Rectal smooth muscle tissue (tissue), 1 donor: ENCODE results near the gene UBE4B.
"Not testable (repeated sequence)": the region's sequence is repeated elsewhere in the genome, so short reads cannot be mapped to it uniquely, and the experiment has no call there.

Experiments used
- H3K27ac ChIP-seq: one replicate; pipeline ENCODE4 v1.7.0; 2013; ENCODE audit warnings: low read depth, low read length, inconsistent platforms
- H3K27me3 ChIP-seq: one replicate; pipeline ENCODE4 v1.7.0; 2013; ENCODE audit warnings: low read length; ENCODE audit not compliant: control insufficient read depth, insufficient read depth
- H3K36me3 ChIP-seq: one replicate; pipeline ENCODE4 v1.7.0; 2013; ENCODE audit warnings: low read length; ENCODE audit not compliant: control insufficient read depth, insufficient read depth
- H3K4me1 ChIP-seq: one replicate; pipeline ENCODE4 v1.7.0; 2013; ENCODE audit warnings: low read length; ENCODE audit not compliant: control insufficient read depth, insufficient read depth
- H3K4me3 ChIP-seq: one replicate; pipeline ENCODE4 v1.7.0; 2013; ENCODE audit warnings: low read length
- H3K9ac ChIP-seq: one replicate; pipeline ENCODE4 v1.7.0; 2013; ENCODE audit warnings: low read length

UBE4B gene

DNA sequence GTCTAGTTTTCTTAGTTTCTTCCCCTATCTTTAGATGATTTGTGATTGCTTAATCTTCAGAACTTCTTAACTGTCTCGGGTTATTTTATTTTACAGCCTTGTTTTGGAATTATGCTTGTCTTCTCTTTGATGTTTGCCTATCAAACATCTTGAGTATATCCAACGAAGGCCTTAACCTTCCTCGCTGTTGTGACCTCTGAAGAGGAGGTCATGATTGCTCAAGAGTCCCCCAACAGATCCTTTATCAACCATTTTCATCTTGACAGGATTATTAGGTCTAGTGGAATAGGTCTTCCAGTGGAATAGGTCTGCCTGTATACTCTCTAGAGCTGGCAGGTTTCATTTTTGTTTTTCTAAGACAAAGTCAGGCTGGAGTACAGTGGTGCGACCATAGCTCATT is 45.7 kb downstream of the UBE4B start:
- Histone ChIP-seq H3K27ac (no peak overlapping the region), H3K36me3 (peaks cover 2% of the 10 kb centered on the region), H3K27me3 (no peaks in the 10 kb centered on the region), H3K4me1 (peaks cover 11% of the 10 kb centered on the region), H3K9ac (no peak overlapping the region), H3K4me3 (no peak overlapping the region)

DNA sequence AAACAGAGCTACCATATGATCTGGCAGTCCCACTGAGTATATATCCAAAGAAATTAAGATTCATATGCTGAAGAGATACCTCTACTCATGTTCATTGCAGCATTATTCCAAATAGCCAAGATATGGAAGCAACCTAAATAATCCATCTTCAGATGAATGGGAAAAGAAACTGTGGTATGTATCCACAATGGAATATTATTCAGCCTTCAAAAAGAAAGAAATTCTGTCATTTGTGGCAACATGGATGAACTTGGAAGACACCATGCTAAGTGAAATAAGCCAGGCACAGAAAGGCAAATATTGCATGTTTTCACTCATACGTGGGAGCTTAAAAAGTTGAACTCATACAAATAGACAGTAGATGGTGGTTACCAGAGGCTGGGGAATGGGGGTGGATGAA is 47.8 kb downstream of the UBE4B start:
- Histone ChIP-seq H3K4me3 (no peak overlapping the region), H3K4me1 (no peaks in the 10 kb centered on the region), H3K36me3 (peaks cover 2% of the 10 kb centered on the region), H3K9ac (no peak overlapping the region), H3K27me3 (no peaks in the 10 kb centered on the region), H3K27ac (no peak overlapping the region)

DNA sequence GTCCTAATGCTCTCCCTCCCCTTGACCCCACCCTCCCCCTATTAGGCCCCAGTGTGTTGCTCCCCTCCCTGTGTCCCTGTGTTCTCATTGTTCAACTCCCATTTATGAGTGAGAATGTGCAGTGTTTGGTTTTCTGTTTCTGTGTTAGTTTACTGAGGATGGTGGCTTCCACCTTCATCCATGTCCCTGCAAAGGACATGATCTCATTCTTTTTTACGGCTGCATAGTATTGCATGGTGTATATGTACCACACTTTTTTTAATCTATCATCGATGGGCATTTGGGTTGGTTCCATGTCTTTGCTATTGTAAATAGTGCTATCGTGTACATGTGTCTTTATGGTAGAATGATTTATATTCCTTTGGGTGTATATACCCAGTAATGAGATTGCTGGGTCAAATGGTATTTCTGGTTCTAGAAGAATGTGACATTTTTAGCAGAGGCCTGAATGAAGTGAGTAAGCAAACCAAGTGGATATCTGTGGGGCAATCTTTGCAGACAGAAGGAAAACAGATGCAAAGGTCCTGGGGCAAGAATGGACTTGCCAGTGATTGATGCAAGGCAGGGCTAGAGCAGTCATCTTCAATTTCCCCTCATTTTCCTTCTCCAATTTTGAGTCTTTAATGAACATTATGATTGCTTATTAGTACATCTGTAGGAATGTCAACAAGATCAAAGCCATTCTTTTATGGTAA is 50.2 kb downstream of the UBE4B start:
- Histone ChIP-seq H3K27me3 (no peaks in the 10 kb centered on the region), H3K27ac (no peak overlapping the region), H3K36me3 (peaks cover 2% of the 10 kb centered on the region)

DNA sequence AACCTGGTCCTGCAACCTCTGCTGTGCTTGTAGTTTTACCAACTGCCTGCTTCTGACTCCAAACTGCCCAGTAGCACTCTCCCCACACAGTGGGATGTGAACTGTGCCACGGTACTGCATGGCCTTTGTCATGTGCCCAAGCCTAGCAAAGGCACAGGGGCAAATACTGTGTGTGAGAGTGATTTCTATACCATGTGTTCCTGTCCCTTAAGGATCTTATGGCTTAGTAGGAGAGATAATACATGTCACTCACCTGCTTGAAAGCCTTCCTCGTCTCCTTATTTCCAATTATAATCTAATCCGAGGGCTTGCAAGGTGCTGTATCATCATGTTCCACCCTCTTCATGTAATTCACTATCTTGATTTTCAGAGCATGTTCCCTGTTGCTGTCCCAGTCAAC is 51.3 kb downstream of the UBE4B start:
- H3K9ac ChIP-seq, result no peak overlapping the region
- H3K36me3 ChIP-seq, result peaks cover 2% of the 10 kb centered on the region
- no peak overlapping the region for H3K4me3 ChIP-seq
- no peaks in the 10 kb centered on the region for H3K27me3 ChIP-seq
- no peak overlapping the region for H3K27ac ChIP-seq
- no peaks in the 10 kb centered on the region for H3K4me1 ChIP-seq

More for the DNA sequence above, 50.2 kb downstream of the UBE4B start:
- Histone ChIP-seq H3K4me1 (no peaks in the 10 kb centered on the region), H3K4me3 (no peak overlapping the region), H3K9ac (no peak overlapping the region)

DNA sequence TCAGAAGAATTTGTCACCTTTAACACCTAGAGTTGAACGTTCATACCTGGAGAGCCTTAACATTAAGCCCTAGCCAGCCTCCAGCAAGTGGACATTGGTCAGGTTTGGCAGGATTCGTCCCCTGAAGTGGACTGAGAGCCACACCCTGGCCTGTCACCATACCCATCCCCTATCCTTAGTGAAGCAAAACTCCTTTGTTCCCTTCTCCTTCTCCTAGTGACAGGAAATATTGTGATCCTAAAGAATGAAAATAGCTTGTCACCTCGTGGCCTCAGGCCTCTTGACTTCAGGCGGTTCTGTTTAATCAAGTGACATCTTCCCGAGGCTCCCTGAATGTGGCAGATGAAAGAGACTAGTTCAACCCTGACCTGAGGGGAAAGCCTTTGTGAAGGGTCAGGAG is 52.3 kb downstream of the UBE4B start:
- Histone ChIP-seq H3K4me3 (no peak overlapping the region), H3K4me1 (no peaks in the 10 kb centered on the region), H3K27me3 (no peaks in the 10 kb centered on the region), H3K36me3 (peaks cover 2% of the 10 kb centered on the region), H3K27ac (no peak overlapping the region), H3K9ac (no peak overlapping the region)

DNA sequence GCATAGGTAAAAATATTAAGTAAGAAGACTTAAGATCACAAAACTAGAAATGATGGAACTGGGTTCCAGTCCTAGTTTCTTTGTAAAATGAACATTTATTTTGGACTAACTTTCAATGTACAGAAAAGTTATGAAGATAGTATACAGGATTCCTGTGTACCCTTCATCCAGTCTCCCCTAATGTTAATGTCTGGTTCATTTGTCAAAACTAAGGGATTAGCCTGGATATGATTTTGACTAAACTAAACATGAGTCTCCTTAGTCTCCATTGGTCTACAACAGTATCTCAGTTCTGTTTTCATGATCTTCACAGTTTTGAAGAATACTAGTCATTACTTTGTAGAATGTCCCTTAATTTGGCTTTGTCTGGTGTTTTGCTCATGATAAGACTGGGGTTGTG is 54.5 kb downstream of the UBE4B start:
- Histone ChIP-seq H3K27me3 (no peaks in the 10 kb centered on the region), H3K9ac (no peak overlapping the region), H3K4me1 (no peaks in the 10 kb centered on the region), H3K4me3 (no peak overlapping the region), H3K36me3 (no peaks in the 10 kb centered on the region), H3K27ac (no peak overlapping the region)

DNA sequence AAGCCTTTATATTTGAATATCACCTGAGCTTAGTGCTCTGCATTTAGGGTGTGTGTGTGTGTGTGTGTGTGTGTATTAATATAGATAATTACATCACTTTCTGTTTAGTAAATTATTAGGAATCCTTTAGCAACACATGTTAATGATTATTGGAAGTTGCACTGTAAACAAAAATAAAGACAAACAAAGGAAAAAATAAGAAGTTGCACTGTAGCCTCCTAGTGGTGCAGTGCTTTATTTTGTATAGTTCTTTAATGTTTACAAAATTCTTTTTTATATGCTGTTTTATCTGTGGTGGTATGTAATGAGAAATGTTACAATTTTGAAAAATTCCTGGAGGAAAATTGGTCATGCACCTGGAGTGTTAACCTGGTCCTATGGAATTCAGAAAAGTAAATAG is 69.2 kb downstream of the UBE4B start:
- Histone ChIP-seq H3K27me3 (no peaks in the 10 kb centered on the region), H3K4me1 (no peaks in the 10 kb centered on the region), H3K4me3 (no peak overlapping the region), H3K36me3 (peaks cover 18% of the 10 kb centered on the region), H3K27ac (no peak overlapping the region), H3K9ac (no peak overlapping the region)

DNA sequence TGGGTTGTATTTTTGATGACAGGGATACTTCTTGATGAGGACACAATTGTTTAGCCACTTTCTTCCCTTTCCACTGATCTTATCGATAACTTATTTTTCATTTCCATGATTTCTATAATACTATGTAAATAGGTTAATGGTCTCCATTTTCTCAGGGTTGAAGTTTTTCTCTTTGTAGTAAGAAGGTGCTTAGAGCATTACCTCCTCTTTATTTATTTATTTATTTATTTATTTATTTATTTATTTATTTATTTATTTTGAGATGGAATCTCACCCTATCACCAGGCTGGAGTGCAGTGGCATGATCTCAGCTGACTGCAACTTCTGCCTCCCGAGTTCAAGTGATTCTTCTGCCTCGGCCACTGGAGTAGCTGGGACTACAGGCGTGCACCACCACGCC is 70.4 kb downstream of the UBE4B start:
- Histone ChIP-seq H3K27ac (no peak overlapping the region), H3K9ac (no peak overlapping the region), H3K4me3 (no peak overlapping the region), H3K36me3 (peaks cover 18% of the 10 kb centered on the region), H3K27me3 (no peaks in the 10 kb centered on the region), H3K4me1 (peaks cover 2% of the 10 kb centered on the region)

DNA sequence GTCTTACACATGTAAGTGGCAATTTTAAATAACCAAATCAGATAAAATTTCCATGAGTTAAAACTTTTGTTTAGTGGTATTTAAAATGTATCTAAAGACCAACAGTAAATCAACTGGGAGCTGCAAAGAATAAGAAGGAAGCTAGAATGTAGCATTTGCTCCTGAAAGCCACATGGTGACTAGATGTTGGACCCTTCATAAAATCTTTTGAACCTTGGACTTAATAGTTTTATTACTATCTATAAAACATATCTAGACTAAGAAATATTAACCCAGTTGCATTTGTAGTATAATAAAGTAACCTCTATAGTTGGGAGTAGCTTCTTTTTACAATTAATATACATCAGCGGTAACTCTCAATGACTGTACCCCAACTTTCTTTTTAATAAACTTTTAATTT is 72.1 kb downstream of the UBE4B start:
- H3K9ac ChIP-seq, result no peak overlapping the region
- peaks cover 11% of the 10 kb centered on the region for H3K4me1 ChIP-seq
- peaks cover 18% of the 10 kb centered on the region for H3K36me3 ChIP-seq
- no peaks in the 10 kb centered on the region for H3K27me3 ChIP-seq
- no peak overlapping the region for H3K27ac ChIP-seq
- no peak overlapping the region for H3K4me3 ChIP-seq

DNA sequence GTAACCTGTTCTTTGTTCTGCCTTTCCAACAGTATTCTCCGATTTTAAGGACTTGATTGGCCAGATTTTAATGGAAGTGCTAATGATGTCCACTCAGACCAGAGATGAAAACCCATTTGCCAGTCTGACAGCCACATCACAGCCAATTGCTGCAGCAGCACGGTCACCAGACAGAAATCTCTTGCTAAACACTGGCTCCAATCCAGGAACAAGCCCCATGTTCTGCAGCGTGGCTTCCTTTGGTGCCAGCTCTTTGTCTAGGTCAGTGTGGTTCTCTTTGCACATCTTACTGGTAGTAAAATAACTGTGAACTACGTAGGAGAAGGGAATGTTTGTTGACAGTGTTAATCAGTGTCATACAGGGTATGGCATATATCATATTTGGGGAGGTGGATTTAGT is 72.7 kb downstream of the UBE4B start:
- Histone ChIP-seq H3K4me1 (peaks cover 11% of the 10 kb centered on the region), H3K36me3 (peaks cover 18% of the 10 kb centered on the region), H3K27ac (no peak overlapping the region)

DNA sequence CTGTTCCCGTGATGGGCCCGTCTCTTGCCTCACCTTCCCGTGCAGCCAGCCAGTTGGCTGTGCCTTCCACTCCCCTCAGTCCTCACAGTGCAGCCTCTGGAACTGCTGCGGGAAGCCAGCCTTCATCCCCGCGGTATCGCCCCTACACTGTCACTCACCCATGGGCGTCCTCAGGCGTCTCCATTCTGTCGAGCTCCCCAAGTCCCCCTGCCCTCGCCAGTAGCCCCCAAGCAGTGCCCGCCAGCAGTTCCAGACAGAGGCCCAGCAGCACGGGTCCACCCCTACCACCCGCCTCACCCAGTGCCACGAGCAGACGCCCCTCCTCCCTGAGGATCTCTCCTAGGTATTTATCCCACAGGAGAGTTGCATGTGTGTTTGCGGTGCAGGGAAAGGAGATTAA is 73.5 kb downstream of the UBE4B start:
- peaks cover 11% of the 10 kb centered on the region for H3K4me1 ChIP-seq
- H3K27me3 ChIP-seq, result no peaks in the 10 kb centered on the region
- H3K4me3 ChIP-seq, result no peak overlapping the region
- no peak overlapping the region for H3K9ac ChIP-seq
- H3K27ac ChIP-seq, result no peak overlapping the region
- peaks cover 18% of the 10 kb centered on the region for H3K36me3 ChIP-seq

More for the DNA sequence above, 72.7 kb downstream of the UBE4B start:
- H3K9ac ChIP-seq, result no peak overlapping the region
- H3K4me3 ChIP-seq, result no peak overlapping the region
- H3K27me3 ChIP-seq, result no peaks in the 10 kb centered on the region

DNA sequence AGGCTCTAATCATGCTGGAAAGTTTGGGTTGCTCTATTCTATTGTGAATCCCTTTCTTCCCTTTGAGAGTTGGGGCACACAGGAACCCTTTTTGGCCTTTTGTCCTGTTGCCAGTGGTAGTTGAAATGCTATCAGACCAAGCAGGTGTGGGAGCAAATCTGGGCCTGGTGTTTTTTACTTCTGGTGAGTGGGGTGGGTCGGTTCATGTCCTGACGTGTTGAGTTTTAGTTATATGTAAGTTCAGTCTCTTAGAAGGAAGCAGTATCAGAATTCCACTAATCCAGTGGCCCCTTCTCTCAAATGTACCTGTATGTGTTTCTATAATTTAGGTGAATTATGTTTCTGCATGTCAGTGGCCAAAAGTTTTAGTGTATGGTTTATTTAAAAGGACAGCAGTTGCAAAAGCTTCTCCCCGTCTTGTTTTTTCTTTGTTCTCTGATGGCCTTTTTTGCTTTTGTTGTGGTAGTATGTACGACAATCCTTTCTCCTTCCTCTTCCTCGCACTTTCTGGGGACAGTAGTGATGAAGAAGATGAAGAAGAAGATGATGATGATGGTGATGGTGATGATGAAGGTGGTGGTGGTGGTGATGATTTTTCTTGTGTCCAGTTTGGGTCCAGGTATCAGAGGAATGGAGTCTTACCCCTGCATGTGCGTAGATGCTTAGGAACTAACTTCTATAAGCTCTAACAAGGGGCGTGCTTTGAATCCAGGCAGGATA is 74.2 kb downstream of the UBE4B start:
- no peak overlapping the region for H3K9ac ChIP-seq
- H3K4me3 ChIP-seq, result no peak overlapping the region
- peaks cover 11% of the 10 kb centered on the region for H3K4me1 ChIP-seq
- H3K27ac ChIP-seq, result no peak overlapping the region
- H3K36me3 ChIP-seq, result peaks cover 18% of the 10 kb centered on the region
- H3K27me3 ChIP-seq, result no peaks in the 10 kb centered on the region

DNA sequence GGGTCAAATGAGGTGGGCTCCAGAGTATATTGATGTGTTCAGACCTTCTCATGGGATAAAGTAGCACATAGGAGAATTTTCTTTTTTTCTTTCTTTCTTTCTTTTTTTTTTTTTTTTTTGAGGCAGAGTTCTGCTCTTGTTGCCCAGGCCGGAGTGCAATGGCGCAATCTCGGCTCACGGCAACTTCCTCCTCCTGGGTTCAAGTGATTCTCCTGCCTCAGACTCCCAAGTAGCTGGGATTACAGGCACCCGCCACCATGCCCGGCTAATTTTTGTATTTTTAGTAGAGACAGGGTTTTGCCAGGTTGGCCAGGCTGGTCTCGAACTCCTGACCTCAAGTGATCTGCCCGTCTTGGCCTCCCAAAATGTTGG is 74.7 kb downstream of the UBE4B start:
- peaks cover 20% of the 10 kb centered on the region for H3K36me3 ChIP-seq
- not testable (repeated sequence) for H3K27ac ChIP-seq

More for the DNA sequence above, 74.7 kb downstream of the UBE4B start:
- H3K4me1 ChIP-seq, result peaks cover 11% of the 10 kb centered on the region
- not testable (repeated sequence) for H3K4me3 ChIP-seq, H3K27me3 ChIP-seq, H3K9ac ChIP-seq
